ENCODE measurements around the gene PDLIM1.

DNA sequence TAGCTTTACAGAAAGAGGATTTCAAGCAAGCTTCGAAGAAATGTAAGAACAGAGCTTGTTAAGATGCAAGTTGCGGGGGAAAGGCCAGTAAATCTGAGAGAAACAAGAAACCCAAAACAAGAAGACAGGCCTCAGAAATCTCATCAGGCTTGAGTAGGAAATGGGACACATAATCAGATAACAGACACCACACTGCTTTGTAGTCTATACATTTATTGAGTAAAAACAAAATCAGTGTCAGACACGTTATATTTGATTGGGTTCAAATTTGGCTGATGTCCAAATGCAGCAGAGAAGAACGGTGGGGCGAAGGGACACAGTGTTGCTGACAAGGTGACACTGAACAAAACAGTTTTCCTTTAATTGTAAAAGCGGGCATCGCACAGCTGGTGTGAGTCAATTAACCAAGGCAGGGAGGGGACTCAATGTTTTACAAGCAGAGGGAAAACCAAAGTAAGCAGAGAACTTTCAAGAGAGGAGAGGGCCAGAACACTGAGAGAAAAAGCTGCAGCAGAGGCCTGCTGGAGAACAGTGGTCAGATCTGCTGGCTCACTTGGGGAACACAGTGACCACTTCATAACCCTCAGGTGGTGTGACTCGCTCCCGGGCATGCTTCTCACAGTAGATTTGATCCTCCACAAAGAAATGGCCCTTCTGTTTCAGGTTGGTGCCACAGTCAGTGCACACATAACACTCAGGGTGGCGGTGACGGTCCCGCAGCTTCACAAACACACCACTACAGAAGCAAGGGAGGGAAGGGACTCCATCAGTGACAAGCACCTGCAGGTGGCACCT is 53.2 kb downstream of the PDLIM1 start:
- TF ChIP-seq TCF7L2 (IDR thresholded peaks at IDR 0.05; ENCODE audit: borderline replicate concordance, extremely low read depth, insufficient read depth, insufficient read length) = no peak
- TF ChIP-seq EZH2 (IDR thresholded peaks at IDR 0.05) = no peak
- no peak for TF ChIP-seq SP1 (IDR thresholded peaks at IDR 0.05; ENCODE audit: low read depth)
- TF ChIP-seq, protein P1, sequence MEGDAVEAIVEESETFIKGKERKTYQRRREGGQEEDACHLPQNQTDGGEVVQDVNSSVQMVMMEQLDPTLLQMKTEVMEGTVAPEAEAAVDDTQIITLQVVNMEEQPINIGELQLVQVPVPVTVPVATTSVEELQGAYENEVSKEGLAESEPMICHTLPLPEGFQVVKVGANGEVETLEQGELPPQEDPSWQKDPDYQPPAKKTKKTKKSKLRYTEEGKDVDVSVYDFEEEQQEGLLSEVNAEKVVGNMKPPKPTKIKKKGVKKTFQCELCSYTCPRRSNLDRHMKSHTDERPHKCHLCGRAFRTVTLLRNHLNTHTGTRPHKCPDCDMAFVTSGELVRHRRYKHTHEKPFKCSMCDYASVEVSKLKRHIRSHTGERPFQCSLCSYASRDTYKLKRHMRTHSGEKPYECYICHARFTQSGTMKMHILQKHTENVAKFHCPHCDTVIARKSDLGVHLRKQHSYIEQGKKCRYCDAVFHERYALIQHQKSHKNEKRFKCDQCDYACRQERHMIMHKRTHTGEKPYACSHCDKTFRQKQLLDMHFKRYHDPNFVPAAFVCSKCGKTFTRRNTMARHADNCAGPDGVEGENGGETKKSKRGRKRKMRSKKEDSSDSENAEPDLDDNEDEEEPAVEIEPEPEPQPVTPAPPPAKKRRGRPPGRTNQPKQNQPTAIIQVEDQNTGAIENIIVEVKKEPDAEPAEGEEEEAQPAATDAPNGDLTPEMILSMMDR (IDR thresholded peaks at IDR 0.05 in 2 of 3, conservative IDR thresholded peaks at IDR 0.05 in 1 of 3; ENCODE audit: borderline replicate concordance in 1 of 3, insufficient read depth in 1 of 3, low read depth in 2 of 3, low read length in 2 of 3) = no peak
- TF ChIP-seq, protein P2, sequence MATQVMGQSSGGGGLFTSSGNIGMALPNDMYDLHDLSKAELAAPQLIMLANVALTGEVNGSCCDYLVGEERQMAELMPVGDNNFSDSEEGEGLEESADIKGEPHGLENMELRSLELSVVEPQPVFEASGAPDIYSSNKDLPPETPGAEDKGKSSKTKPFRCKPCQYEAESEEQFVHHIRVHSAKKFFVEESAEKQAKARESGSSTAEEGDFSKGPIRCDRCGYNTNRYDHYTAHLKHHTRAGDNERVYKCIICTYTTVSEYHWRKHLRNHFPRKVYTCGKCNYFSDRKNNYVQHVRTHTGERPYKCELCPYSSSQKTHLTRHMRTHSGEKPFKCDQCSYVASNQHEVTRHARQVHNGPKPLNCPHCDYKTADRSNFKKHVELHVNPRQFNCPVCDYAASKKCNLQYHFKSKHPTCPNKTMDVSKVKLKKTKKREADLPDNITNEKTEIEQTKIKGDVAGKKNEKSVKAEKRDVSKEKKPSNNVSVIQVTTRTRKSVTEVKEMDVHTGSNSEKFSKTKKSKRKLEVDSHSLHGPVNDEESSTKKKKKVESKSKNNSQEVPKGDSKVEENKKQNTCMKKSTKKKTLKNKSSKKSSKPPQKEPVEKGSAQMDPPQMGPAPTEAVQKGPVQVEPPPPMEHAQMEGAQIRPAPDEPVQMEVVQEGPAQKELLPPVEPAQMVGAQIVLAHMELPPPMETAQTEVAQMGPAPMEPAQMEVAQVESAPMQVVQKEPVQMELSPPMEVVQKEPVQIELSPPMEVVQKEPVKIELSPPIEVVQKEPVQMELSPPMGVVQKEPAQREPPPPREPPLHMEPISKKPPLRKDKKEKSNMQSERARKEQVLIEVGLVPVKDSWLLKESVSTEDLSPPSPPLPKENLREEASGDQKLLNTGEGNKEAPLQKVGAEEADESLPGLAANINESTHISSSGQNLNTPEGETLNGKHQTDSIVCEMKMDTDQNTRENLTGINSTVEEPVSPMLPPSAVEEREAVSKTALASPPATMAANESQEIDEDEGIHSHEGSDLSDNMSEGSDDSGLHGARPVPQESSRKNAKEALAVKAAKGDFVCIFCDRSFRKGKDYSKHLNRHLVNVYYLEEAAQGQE (IDR thresholded peaks at IDR 0.05; ENCODE audit: low read depth) = no peak
- TF ChIP-seq POLR2AphosphoS5 (IDR thresholded peaks at IDR 0.05; ENCODE audit: low read depth, low read length) = no peak

All from HCT116 (cell line).